GM18519 (cell line): ENCODE measurements around the gene PSTPIP2.
"Not testable (repeated sequence)": the region's sequence is repeated elsewhere in the genome, so short reads cannot be mapped to it uniquely, and the experiment has no call there.

Experiments used
- ATAC-seq: cut with Tn5 transposase; IDR thresholded peaks from one replicate; pipeline ENCODE4 v1.9.1; 2021; ENCODE audit warnings: mild to moderate bottlenecking, moderate library complexity; ENCODE audit not compliant: unreplicated experiment, low FRiP score

Gene PSTPIP2

DNA sequence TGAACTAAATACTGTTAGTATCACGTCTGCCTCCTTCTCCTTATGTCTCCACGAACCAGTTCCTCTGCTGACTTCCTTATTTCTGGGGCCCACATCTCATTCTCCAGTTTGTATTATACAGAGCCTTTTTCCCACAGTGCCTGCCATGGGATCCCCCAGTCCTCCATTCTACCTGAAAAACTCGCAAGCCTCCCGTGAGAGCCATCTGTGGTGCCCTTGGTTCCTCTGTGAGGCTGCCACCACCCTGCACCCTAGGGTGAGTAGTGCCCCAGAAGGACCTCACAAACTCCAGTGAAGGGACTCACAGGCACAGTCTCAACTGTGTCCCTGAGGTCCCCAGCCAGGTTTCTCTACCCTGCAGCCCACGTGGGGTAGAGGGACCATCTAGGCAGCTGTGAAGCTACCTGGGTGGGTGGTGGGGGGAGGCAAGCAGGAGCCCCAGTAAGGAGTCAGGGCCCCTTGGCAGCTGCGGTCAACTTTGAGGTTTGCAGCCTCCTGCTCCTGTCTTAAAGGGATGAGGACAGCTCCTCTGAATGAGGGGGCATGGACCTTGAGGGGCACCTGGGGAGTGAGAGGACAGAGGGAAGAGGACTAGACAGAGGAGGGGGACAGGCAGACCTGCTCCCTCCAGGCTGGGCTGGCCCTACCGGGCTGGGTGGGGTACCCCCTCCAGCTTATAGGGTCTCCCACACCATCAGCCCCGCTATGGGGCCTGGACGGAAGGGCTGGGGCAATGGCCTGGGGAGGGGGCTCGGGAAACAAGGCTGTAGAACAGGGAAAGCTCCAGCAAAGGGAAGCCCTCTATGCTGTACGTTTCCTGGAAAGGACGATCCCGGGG, 1.0 kb downstream of the PSTPIP2 start:
- no peak for ATAC-seq

DNA sequence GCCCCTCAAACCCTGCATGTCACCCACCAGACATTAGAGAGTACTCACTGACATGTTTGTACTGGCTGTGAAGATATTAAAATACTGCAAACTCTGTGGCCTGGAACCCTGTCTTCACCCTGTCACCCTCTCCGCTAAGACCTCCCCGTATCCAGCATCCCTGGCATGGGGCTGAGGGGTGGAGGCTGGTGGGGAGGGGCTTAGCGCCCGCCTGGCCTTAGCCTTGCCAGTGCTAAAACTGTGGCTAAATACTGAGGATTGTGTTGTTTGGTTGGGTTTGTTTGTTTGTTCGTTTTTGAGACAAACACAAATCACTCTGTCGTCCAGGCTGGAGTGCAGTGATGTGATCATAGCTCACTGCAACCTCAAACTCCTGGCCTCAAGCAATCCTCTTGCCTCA, 1.8 kb downstream of the PSTPIP2 start:
- ATAC-seq = no peak

DNA sequence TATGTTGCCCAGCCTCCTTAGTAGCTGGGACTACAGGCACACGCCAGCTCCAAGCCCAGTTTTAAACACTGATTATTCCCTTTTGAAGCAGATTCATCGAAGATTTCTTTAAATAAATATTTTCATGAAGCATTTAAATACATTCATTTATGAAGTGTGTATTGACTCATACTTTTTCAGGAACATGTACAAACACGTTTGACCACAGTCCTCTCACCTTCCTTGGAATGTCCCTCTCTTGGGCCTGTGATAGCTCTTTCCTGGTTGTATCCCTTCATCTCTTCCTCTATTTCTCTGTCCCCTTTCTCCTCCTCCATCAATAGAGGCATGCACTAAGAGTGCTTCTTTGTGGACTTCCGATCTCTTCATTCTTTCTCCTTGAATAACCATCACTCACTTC, 2.5 kb downstream of the PSTPIP2 start:
- ATAC-seq = no peak

DNA sequence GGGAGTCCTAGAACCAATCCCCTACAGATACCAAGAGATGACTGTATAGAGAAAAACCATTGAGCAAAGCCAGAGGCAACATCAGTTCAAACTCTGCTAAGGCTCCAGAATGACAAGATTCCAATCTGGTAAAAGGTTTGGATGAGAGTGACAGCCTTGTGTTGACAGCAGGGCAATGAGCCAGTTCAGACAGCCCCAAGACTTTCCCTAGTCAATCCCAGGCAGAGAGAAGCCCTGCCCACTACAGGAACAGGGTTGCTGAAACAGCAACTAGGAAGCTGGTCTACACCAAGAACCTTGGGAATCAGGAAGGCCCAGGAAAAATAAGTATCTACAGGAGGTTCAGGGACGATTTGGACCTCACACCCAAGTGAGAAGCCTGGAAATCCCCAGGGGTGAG, 3.3 kb downstream of the PSTPIP2 start:
- no peak for ATAC-seq

DNA sequence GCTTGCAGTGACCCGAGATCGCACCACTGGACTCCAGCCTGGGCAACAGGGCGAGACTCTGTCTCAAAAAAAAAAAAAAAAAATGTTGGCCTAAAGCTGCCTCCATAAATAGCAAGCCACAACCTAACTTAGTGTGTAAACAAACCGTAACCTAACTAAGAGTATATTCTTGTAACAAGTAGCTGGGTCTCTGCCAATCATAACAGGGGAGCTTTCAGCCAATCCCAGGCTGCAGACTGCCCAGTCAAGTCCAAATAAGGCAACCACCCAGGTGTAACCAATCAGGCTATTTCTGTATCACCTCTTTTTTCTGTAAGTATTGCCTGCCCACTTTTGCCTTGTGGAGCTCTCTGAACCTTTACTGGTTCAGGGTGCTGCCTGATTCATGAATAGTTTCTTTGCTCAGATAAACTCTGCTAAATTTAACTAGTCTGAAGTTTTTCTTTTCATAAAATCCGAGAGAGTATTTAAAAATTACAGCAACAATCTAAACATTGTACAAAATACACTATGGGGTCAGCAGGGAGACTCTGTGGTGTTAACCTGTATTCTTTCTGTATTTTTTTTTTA, 4.5 kb downstream of the PSTPIP2 start:
- ATAC-seq = no peak

DNA sequence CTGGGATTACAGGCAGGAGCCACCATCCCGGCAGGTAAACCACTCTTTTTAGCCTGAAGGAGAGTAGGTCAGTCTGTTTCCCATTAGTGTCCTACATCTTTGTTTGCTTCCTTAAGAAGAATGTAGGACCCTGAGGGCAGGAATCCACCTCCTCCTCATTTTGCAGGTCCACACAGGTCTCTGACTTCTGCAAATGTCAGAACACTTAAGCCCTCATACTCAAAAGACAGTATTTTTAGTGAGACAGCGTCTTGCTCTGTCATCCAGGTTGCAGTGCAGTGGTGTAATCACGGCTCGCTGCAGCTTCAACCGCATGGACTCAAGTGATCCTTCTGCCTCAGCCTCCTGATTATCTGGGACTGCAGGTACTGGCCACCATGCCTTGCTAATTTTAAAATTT, 9.3 kb downstream of the PSTPIP2 start:
- no peak for ATAC-seq

DNA sequence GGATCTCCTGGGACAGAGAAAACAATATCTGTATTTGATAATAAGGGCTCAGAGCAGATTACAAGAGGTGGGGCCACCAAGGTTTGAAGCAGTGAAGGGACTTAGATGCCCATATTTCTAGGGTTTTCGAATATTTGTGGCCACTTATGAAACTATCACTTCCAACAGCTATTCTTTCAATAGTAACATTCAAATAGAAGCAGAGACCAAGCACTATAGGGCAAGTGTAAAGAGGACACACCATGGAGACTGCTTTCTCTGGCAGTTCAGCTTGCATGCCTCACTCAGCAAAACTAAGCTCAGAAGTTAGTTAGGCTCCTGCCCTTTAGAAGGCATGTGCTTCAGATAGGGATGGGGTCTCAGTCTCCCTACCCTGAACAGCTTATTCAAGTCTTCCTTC, 10.3 kb downstream of the PSTPIP2 start:
- no peak for ATAC-seq

DNA sequence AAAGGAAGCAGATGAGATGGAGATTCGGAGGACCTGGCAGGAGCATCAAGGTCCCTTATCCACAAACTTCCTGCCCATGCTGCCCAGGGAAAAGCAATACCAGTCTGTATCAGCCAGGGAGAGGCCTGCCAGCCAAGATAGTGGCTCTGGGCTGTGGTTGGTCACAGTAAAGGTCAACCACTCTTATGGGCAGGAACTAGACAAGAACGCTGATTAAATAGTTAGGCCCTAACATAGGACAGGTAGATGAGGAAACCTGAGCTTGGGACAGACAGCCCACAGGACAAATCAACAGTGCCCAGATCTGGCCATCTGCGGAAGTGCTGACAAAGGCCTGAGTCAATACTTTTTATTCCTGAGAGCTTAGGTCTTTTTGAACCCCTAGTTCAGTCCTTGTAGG, 10.7 kb downstream of the PSTPIP2 start:
- no peak for ATAC-seq

DNA sequence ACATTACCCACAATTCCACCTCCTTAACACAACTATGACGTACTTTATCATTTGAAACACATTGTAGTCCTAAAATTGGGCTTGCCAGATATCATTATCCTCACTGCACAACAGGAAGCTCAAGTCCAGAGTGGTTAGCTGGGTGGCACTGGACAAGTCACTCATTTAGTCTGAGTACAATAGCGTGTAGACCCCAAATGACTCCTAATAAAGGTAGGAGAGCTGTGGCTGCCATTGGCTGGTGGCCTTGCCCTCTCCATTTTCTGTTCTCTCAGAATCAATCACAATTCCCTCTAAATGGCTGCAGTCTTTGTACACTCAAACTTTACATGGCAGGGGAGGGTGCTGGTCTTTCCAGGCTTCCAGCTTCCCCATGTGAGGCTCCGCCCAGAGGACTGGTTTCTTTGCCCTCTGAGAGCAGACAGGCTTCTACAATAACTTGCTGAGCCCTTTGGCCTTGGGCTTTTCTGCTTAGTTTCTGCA, 11.7 kb downstream of the PSTPIP2 start:
- no peak for ATAC-seq

DNA sequence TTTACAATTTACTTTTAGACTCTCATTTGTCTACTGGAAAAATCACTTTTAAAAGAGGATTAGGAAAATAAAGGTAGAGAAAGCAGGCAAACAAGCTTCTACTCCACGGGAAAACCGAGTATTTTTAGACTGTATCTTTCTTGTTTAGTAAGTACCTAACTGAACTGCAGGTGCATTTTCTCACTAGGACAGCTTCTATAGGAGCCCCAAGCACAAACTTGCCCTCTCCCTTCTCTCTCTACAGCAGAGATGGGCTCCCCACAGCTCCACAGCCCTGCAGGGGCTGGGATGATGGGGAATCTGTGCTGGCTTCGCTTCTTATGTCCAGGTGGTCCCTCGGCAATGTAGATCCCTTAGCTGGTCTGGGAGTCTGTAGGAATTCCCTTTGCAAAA, 16.2 kb downstream of the PSTPIP2 start:
- no peak for ATAC-seq

DNA sequence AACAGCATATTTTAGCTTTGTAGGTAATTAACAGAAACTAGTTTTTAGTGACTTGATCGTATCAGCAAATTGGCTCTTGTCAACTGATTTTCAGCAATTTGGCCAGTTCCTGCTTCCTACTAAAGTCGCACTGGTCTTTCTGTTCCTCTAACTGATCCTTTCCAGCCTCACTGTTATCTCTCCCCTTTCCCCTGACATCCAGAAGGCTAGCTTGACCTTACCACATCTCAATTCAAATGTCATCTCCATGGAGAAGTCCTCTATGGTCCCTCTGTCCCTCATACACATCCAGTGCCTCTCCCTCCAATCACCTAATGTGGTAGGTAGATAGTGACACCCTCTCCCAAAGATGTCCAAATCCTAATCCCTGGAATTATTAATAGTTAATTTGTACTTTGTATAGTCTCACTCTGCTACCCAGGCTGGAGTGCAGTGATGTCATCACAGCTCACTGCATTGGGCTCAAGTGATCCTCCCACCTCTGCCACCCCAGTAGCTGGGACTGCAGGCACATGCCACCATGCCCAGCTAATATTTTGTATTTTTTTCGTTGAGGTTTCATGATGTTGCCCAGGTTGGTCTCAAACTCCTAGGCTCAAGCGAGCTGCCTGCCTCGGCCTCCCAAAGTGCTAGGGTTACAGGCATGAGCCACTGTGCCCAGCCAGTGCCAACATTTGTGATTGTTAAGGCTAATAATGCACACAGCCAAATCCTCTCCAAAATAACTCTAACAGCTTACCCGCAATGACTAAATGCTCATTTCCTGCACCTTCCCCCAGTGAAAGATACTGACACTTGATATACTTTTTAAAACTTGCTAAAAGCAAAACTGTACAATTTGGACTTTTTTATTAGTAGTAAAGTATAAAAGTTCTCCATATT, 16.9 kb downstream of the PSTPIP2 start:
- no peak for ATAC-seq

DNA sequence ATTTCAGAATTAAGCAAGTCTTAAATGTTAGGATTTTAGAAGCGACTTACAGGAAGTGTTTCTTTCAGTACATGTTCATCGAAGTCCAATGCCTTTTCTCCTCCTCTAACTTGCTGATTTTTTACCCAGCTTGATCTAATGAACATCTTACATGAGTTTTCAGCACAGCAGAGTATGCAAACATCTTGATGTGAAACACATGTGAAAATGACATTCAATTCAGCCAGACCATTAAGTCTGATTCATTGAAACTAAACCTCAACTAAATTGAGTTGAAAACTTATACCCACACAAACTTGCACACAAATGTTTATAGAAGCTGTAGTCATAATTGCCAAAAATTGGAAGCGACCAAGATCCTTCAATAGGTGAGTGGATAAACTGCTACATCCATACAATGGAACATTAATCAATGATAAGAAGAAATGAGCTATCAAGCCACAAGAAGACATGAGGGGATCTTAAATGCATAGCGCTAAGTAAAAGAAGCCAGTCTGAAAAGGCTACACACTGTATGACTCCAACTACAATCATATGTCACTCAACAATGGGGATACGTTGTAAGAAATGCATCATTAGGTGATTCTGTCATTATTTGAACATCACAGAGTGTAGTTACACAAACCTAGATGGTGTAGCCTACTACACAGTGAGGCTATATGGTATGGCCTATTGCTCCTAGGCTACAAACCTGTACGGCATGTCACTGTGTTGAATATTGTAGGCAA, 18.5 kb downstream of the PSTPIP2 start:
- no peak for ATAC-seq

DNA sequence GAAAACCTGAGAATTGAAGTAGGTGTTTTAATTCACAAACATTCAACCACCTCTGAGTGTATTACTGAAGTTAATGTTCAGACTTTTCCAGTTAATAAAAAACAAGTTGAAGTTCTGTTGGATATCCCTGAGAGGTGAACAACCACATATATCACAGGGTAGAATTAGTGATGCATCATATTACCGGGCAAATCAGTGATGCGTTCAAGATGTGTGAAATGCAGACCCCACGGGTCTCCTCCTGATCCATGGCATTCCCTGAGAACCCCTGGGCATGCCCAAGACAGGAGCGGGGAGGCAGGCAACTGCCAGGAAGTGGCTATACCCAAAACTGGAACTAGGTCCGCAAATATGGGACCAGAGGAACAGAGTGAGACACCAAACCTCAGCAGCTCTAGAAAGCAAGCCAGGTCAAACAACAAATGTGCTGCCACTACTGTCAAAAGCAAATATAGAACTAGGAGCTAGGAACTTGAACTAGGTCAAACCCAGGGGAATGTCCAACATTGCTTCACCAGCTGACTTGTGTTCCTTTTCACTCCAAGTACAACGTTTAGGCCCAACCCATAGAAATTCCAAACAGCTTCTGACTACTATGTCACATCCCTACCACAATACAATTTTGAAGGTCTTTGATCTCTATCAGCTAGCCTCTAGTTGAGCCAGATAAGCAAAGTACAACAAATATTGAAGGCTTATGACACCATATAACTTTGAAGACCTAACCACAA, 20.2 kb downstream of the PSTPIP2 start:
- ATAC-seq = no peak

DNA sequence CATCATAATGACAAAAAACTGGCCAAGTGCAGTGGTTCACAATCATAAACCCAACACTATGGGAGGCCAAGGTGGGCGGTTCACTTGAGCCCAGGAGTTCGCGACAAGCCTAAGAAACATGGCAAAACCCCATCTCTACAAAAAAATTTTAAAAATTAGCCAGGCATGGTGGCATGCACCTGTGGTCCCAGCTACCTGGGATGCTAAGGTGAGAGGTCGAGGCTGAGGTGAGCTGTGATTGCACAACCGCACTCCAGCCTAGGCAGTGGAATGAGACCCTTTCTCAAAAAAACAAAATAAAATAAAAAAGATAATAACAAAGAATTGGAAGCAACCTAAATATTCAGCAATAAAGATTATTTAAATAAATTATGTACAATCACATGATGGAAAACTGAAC, 21.8 kb downstream of the PSTPIP2 start:
- no peak for ATAC-seq

DNA sequence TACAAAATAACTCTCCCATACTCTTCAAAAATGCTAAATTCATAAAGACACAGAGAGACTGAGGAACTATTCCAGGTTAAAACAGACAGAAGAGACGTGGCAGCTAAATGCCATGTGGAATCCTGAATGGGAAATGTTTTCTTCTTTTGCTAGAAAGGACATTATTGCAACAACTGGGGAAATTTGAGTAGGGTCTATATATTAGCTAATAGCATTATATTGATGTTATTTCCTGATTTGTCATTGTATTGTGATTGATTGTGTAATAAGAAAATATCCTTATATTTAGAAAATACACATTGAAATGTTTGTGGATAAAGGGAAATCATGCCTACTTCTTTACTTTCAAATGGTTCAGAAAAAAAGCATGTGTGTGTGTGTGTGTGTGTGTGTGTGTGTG, 23.4 kb downstream of the PSTPIP2 start:
- ATAC-seq = no peak

DNA sequence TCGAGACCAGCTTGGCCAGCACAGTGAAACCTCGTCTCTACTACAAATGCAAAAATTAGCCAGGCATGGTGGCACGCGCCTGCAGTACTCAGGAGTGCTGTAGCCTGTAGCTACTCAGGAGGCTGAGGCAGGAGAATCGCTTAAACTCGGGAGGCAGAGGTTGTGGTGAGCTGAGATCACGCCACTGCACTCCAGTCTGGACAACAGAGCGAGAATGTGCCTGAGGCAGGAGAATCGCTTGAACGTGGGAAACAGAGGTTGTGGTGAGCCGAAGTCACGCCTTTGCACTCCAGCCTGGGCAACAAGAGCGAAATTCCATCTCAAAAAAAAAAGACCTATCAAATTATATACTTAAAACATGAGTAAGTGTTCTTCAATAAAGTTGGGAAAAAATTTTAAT, 24.7 kb downstream of the PSTPIP2 start:
- not testable (repeated sequence) for ATAC-seq

DNA sequence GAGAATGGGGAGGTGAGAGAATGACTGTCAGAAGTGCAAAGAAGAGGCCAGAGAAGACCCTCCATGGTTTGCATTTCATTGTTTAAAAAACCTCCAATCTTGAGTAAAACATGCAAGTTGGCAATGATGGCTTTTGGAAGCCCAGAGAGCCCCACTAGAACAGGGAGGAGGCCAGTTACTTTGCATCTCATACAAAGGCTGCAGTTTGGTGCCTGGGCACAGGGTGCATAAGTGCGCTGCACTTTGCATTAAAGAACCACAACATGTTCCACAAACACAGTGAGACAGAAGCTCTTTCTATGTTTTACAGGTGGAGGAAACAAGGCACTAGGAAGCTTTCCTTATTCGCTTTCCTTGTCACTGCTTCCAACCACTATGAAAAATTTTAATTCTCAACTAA, 25.4 kb downstream of the PSTPIP2 start:
- ATAC-seq = no peak

DNA sequence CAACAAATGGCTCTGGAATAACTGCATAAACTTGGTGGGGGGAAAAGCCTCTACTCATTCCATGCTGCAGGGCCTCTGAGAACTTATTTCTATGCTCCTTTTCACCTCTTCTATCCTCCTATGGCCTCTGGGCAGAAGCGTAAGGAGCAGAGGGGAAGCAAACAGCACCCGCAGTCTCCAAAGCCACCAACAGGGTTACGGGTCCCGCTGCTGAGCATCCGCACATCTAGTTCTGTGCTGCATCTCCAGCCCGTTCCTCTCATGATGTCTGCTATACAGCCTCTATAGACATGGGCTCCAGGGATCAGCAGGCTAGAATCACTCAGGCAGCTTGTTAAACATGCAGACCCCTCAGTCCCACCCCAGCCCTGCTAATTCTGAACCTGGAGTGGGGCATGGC, 25.9 kb downstream of the PSTPIP2 start:
- no peak for ATAC-seq

DNA sequence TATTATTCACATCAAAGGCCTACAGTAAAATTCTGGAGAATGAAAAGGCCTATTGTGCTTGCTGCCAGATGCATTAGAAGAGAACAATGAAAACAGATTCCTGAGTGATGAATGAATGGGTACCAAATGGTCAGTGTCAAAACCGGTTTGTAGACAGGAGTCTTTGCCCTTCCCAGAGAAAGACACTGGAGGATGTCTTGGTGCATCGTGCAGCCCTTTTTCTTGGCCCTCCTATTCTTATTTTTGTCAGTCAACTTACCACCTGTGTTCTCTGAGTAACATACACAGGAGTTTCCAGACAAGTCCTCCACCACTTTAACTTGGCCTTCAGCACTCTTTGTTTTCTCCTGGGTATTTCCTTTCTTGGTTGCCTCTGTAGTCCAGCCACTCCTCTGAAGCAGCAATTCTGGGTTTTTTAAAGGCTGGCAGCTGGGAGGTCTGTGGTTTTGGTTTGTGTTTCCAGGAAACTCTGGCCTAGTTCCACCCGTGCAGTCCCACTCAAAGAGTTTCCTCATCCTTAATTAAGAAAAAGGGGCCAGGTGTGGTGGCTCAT, 29.4 kb downstream of the PSTPIP2 start:
- no peak for ATAC-seq

DNA sequence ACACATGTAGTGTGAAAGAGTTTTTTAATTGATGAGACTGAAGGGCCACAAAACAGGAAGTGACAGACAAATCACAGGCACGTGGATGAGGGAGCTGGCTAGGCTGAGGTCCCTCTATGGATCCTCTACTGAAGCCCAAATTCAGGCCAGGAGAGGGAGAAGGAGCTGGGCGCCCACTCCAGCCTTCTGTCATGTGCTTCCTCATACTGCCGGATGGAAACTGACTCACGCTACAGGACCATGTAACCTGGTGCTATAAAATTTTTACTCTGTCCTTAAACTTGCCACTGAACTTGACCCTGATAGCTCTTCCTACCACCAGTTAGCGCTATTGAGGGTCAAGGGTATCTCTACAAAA, 31.3 kb downstream of the PSTPIP2 start:
- ATAC-seq = no peak
